PFSK-1 (cell line): ENCODE measurements around the gene GFOD2.

ENCODE experiments used
- FOXP2 ChIP-seq: optimal IDR thresholded peaks from 2 replicates; pipeline ENCODE3; 2011; ENCODE audit warnings: borderline replicate concordance, control low read depth, inconsistent platforms; ENCODE audit not compliant: insufficient read depth; ENCODE audit errors: extremely low read length, extremely low read depth
- POLR2AphosphoS5 ChIP-seq: IDR thresholded peaks from 2 replicates; pipeline ENCODE4 v1.6.1; 2012; ENCODE audit warnings: low read depth, mild to moderate bottlenecking, control low read depth, low read length, moderate library complexity
- SIN3A ChIP-seq: IDR thresholded peaks from 2 replicates; pipeline ENCODE4 v1.6.1; 2012; ENCODE audit warnings: mild to moderate bottlenecking, low read length, moderate library complexity, borderline replicate concordance; ENCODE audit not compliant: insufficient read depth
- TAF1 ChIP-seq: IDR thresholded peaks from 2 replicates; pipeline ENCODE4 v1.6.1; 2012; ENCODE audit warnings: low read length, control low read depth, borderline replicate concordance; ENCODE audit not compliant: insufficient read depth
- TF ChIP-seq, protein P1 (sequence below), 2 experiments: IDR thresholded peaks; 2 replicates each; pipeline versions ENCODE4 v1.6.1 to v1.8.0; 2011 to 2012; ENCODE audit warnings: low read depth in 2 of 2, low read length in 2 of 2, control low read depth in 1 of 2, inconsistent platforms in 1 of 2, mild to moderate bottlenecking in 1 of 2, moderate library complexity in 1 of 2; ENCODE audit not compliant: insufficient read depth in 1 of 2

The GFOD2 gene

DNA sequence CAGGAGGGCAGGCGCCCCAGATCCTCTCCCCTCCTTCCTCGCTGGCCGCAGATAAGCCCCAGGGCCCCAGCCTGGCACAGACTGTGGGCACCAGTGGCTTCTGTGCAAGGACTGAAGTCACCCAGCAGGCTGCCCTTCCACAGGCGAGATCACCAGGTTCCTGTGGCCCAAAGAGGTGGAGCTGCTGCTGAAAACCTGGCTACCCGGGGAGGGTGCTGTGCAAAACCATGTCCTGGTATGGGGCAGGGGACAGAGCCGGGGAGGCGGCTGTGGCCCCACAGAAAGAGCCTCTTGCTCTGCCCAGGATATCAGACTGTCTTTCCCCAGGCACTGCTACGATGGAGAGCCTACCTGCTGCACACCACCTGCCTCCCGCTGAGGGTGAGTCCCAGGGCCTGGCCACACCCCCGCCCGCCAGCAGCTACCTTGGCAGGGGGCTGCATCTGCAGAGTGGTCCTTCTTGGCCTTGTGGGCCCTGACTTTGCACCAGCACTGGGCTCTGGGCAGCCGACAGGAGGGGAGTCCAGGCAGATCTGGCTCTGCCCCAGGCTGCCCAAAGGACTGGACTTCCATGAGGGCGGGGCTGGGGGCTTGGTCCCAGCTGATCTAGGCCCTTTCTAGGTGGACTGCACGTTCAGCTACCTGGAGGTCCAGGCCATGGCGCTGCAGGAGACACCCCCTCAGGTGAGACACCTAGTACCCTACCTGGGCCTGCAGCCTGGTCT lies 73.6 kb downstream of the GFOD2 start:
- TF ChIP-seq TAF1 (no peak), SIN3A (no peak), POLR2AphosphoS5 (no peak), FOXP2 (no peak)
- TF ChIP-seq, protein P1, sequence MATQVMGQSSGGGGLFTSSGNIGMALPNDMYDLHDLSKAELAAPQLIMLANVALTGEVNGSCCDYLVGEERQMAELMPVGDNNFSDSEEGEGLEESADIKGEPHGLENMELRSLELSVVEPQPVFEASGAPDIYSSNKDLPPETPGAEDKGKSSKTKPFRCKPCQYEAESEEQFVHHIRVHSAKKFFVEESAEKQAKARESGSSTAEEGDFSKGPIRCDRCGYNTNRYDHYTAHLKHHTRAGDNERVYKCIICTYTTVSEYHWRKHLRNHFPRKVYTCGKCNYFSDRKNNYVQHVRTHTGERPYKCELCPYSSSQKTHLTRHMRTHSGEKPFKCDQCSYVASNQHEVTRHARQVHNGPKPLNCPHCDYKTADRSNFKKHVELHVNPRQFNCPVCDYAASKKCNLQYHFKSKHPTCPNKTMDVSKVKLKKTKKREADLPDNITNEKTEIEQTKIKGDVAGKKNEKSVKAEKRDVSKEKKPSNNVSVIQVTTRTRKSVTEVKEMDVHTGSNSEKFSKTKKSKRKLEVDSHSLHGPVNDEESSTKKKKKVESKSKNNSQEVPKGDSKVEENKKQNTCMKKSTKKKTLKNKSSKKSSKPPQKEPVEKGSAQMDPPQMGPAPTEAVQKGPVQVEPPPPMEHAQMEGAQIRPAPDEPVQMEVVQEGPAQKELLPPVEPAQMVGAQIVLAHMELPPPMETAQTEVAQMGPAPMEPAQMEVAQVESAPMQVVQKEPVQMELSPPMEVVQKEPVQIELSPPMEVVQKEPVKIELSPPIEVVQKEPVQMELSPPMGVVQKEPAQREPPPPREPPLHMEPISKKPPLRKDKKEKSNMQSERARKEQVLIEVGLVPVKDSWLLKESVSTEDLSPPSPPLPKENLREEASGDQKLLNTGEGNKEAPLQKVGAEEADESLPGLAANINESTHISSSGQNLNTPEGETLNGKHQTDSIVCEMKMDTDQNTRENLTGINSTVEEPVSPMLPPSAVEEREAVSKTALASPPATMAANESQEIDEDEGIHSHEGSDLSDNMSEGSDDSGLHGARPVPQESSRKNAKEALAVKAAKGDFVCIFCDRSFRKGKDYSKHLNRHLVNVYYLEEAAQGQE (IDR thresholded peaks at IDR 0.05; ENCODE audit: insufficient read depth in 1 of 2, low read depth in 2 of 2, low read length in 2 of 2), result no peak

DNA sequence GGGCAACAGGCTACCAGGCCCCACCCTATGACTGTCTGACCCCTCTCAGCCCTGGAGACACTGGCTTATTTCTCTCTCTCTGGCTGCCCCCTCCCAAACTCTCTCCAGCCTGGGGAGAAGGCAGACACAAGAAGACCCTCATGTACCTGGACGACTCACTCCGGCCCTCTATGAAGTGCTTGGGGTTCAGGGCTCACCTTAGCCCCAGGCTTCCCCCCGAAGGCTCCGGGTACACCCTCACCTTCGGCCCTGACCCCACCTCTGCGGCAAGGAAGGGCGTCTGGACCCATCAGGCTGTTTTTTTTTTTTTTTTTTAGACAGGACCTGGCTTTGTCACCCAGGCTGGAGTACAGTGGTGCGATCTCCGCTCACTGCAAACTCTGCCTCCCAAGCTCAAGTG lies 75.1 kb downstream of the GFOD2 start:
- no peak for TF ChIP-seq TAF1
- no peak for TF ChIP-seq FOXP2
- TF ChIP-seq SIN3A, result no peak
- no peak for TF ChIP-seq POLR2AphosphoS5
- TF ChIP-seq, protein P1 (IDR thresholded peaks at IDR 0.05; ENCODE audit: insufficient read depth in 1 of 2, low read depth in 2 of 2, low read length in 2 of 2), result no peak

DNA sequence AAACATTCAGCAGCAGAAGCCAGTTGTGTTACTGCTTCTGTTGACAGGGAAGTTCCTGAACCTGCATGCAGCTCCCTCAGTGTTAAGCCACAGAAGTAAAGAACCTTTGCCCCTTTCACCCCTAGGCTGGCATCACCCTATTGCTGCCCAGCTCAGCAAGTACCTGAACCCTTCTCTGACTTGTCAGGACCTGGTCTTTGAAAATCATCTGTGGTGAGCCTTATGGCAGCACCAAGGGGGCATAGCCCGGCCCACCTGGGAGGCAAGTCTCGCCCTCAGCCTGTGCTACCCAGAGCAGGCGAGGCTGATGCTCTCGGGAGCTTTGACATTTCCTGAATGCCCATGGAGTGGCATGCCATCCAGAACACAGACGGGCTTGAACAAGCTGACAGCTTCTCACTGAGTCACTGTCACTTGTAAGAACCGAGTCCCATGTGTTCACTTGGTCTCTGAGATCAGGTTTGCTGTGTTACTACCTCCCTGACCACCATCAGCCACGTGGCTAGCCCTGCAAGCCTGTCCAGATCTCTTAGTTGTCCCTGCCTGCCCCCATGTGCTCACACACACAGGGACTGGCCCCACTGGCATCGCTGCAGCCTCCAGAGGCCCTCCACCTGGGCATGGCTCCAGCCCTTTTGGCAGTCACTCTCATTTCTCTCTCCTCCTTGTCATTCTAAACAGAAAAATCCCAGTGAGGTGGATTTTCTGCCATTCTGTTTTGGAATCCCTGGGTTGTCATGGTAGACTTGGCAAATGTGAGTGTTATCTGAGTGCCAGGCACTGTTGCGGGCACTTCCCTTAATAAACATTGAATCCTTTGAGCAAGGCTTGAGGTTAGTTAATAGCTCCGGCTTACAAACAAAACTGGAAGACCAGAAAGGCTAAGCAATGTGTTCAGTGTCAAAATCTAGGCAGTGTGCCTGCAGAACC lies 77.1 kb downstream of the GFOD2 start:
- TF ChIP-seq POLR2AphosphoS5, result no peak
- TF ChIP-seq FOXP2, result no peak
- TF ChIP-seq, protein P1 (IDR thresholded peaks at IDR 0.05; ENCODE audit: insufficient read depth in 1 of 2, low read depth in 2 of 2, low read length in 2 of 2), result no peak
- TF ChIP-seq TAF1, result no peak
- no peak for TF ChIP-seq SIN3A

DNA sequence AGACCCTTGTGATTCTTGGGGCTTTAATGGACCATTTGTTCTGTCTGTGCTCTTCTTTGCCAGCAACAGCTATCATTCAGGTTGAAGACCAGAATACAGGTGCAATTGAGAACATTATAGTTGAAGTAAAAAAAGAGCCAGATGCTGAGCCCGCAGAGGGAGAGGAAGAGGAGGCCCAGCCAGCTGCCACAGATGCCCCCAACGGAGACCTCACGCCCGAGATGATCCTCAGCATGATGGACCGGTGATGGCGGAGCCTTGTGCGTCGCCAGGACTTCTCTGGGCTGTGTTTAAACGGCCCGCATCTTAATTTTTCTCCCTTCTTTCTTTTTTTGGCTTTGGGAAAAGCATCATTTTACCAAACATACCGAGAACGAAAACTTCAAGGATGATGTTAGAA lies 81.5 kb downstream of the GFOD2 start:
- TF ChIP-seq SIN3A (no peak), FOXP2 (no peak), POLR2AphosphoS5 (no peak), TAF1 (no peak)
- TF ChIP-seq, protein P1 (IDR thresholded peaks at IDR 0.05; ENCODE audit: insufficient read depth in 1 of 2, low read depth in 2 of 2, low read length in 2 of 2), result no peak
